ENCODE results near the gene ZBTB39.
"Not testable (repeated sequence)": the region's sequence is repeated elsewhere in the genome, so short reads cannot be mapped to it uniquely, and the experiment has no call there.

ZBTB39 gene

DNA sequence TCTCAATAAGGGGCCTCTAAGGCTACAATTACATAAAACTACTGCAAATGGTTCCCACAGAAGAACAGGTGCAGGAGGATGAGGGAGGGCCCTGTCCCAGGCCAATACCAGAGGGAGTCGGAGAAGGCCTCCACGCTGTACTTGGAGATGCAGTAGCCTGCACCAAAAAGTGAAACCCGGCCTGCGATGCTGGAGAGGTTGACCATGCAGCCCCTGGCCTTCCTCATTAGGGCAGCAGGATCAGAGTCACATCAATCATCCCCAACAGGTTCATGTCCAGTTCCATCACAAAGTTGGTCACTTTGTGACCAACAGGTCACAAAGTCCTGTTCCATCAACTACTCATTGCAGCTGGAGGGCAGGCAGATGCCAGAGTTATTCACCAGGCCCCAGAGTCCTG lies 23.0 kb downstream of the ZBTB39 start:
- no peak overlapping the region for H3K4me3 ChIP-seq (ENCODE audit: low read length)
- no peak for TF ChIP-seq ZNF274 (IDR thresholded peaks at IDR 0.05; ENCODE audit: low read depth, low read length)

- not testable (repeated sequence) for H3K4me3 ChIP-seq (ENCODE audit: low read length)
Observed at GRCh38 chr12:56982578-56983236, 23.6 kb downstream of the ZBTB39 start.

GRCh38 chr12:56980941-56981530 lies 25.3 kb downstream of the ZBTB39 start:
- no peak overlapping the region for H3K4me3 ChIP-seq (ENCODE audit: low read length)
- no peak for TF ChIP-seq ZNF274 (IDR thresholded peaks at IDR 0.05; ENCODE audit: low read depth, low read length)

DNA sequence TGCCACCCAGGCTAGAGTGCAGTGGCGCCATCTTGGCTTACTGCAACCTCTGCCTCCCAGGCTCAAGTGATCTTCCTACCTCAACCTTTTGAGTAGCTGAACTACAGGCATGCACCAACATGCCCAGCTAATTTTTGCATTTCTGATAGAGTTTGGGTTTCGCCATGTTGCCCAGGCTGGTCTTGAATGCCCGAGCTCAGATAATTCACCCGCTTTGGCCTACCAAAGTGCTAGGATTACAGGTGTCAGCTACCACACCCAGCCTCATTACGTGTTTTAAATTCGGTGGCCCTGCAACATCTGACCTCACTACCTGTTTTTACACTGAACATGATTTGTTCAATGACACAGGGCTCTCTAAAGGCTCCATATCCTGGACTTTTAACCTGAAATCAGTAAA lies 26.1 kb downstream of the ZBTB39 start:
- no peak overlapping the region for H3K4me3 ChIP-seq (ENCODE audit: low read length)
- no peak for TF ChIP-seq ZNF274 (IDR thresholded peaks at IDR 0.05; ENCODE audit: low read depth, low read length)

DNA sequence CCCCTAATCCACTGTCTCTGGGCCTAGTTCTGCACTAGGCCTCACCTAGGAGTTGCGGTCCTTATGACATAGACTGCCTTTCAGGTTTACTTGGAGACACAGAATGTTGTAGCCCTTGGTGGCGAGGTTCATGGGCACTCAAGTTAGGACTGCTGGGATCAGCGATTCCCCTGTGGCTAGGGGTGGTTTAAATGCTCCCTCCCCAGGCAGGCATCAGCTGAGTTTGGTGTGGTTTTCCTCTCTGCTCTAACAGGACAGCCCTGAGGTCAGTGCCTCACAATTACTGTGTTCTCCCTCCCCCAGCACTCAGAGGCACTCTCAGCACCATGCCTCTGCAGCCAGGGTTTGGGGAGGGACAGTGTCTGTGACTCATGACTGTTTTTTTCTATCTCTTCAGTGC lies 26.7 kb downstream of the ZBTB39 start:
- H3K4me3 ChIP-seq (ENCODE audit: low read length): no peak overlapping the region
- no peak for TF ChIP-seq ZNF274 (IDR thresholded peaks at IDR 0.05; ENCODE audit: low read depth, low read length)

DNA sequence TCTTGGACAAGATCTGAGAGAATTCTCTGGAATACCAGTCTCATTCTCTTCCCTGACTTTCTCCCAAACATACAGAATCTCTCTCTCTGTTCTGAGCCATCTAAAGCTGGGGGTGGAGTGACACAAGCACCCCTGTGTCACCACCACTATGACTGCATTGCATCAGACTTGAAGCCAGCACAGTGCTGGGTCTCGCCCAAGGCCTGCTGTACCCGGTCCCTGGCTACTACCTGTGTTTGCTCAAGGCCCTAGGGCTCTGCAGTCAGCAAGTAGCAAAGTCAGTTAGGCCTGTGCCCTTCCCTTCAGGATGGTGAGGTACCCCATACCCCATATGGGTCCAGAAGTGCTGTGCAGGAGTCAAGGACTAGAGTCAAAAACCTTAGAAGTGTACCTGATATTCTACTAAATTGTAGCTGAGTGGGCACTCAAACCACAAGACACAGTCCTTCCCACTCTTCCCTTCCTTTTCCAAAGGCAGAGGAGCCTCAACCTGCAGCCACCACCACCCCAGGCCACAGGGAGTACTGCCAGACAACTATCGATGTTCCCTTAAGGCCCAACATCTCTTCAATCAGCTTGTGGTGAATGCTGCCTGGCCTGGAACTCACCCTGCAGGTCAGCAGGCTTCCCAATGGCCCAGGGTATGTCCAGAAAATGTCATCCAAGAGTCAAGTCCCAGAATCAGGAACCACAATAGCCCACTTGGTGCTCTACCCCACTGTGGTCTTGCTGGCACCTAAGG lies 27.8 kb downstream of the ZBTB39 start:
- H3K4me3 ChIP-seq (ENCODE audit: low read length): no peak overlapping the region
- no peak for TF ChIP-seq ZNF274 (IDR thresholded peaks at IDR 0.05; ENCODE audit: low read depth, low read length)

GRCh38 chr12:56977361-56977760 lies 29.0 kb downstream of the ZBTB39 start:
- H3K4me3 ChIP-seq (ENCODE audit: low read length): not testable (repeated sequence)

DNA sequence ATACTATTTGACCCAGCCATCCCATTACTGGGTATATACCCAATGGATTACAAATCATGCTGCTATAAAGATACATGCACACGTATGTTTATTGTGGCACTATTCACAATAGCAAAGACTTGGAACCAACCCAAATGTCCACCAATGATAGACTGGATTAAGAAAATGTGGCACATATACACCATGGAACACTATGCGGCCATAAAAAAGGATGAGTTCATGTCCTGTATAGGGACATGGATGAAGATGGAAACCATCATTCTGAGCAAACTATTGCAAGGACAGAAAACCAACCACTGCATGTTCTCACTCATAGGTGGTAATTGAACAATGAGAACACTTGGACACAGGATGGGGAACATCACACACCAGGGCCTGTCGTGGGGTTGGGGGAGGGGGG lies 32.1 kb downstream of the ZBTB39 start:
- not testable (repeated sequence) for H3K4me3 ChIP-seq (ENCODE audit: low read length)

- H3K4me3 ChIP-seq (ENCODE audit: low read length): not testable (repeated sequence)
Observed at GRCh38 chr12:56968910-56969309, 37.4 kb downstream of the ZBTB39 start.

GRCh38 chr12:56965997-56966642 lies 40.2 kb downstream of the ZBTB39 start:
- not testable (repeated sequence) for H3K4me3 ChIP-seq (ENCODE audit: low read length)

DNA sequence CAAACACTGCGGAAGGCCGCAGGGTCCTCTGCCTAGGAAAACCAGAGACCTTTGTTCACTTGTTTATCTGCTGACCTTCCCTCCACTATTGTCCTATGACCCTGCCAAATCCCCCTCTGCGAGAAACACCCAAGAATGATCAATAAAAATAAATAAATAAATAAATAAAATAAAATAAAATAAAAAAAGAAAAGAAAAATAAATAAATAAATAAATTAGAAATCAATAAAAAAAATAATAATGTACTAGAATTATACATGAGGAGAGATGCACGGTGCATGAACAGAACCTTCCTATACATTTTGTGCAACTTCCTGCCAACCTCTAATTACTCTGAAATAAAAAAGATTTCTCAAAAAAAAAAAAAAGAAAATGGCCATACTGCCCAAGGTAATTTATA lies 41.2 kb downstream of the ZBTB39 start:
- H3K4me3 ChIP-seq (ENCODE audit: low read length): not testable (repeated sequence)

- H3K4me3 ChIP-seq (ENCODE audit: low read length): not testable (repeated sequence)
Observed at GRCh38 chr12:56963557-56963956, 42.8 kb downstream of the ZBTB39 start.

GRCh38 chr12:56962247-56962646 lies 44.1 kb downstream of the ZBTB39 start:
- not testable (repeated sequence) for H3K4me3 ChIP-seq (ENCODE audit: low read length)

DNA sequence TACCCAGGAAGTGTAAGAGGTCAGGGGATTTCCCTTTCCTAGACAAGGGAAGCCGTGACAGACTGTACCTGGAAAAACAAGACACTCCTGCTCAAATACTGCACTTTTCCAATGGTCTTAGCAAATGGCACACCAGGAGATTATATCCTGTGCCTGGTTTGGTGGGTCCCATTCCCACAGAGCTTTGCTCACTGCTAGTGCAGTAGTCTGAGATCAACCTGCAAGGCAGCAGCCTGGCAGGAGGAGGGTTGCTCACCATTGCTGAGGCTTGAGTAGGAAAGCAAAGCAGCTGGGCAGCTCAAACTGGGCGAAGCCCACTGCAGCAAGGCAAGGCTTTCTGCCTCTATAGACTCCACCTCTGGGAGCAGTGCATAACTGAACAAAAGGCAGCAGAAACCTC lies 47.9 kb downstream of the ZBTB39 start:
- H3K4me3 ChIP-seq (ENCODE audit: low read length): no peak overlapping the region
- no peak for TF ChIP-seq ZNF274 (IDR thresholded peaks at IDR 0.05; ENCODE audit: low read depth, low read length)

DNA sequence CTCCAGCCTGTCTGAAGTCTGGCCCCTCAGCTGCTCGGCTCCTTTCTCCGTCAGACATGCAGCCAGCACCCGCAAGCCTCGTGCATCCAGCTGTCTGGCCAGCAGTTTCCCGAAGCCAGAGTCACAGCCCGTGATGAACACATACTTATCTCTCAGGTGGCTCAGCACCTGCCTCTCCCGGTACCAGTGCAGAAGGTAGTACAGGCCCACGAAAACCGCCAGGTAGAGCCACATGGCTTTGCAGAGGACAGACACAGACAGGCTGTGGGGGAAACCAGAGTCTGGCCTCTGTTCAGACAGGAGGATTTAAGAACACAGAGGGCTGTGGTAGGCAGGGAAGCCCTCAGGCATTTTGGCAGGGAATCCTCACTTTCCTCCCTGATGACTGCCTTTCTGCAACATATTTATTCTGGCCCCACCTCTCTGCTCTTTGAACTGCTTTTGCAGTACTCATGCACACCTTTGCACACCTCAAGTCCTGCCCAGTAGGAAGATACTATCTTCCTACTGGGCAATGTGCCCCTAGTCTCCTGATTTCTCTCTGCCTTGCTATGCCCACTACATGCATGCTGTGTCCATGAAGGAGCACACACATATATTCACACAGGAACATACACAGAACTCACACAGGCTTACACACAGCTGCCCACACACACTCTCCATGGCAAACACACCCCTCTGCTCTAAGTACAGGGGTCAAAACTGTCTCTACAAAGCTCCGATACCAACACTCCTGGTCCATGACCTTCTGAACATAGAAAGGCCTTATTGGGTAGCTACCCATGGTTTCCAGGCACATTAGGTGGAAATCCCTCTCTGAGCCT lies 48.9 kb downstream of the ZBTB39 start, which contains the start of gene RDH16:
RDH16 (minus strand) TSS at position 380 of the 824 bp plus-strand sequence; CDS start at position 234, 146 bp downstream.
- TF ChIP-seq ZNF274 (IDR thresholded peaks at IDR 0.05; ENCODE audit: low read depth, low read length): no peak
- H3K4me3 ChIP-seq (ENCODE audit: low read length): no peak within 1 kb of the TSS

Measured in GM08714 (cell line).